H1 (cell line): Measurements from ENCODE around the gene GDPGP1.
"Not testable (repeated sequence)": the region's sequence is repeated elsewhere in the genome, so short reads cannot be mapped to it uniquely, and the experiment has no call there.

Experiments
- CTCF ChIP-seq, 3 experiments: IDR thresholded peaks; 1 replicate in 2 of 3; 2 replicates in 1 of 3; pipeline versions ENCODE4 v1.5.1 to v1.6.1; 2011; ENCODE audit warnings: low read length in 3 of 3, mild to moderate bottlenecking in 3 of 3, inconsistent platforms in 2 of 3, low read depth in 1 of 3, moderate library complexity in 1 of 3; ENCODE audit not compliant: insufficient read depth in 1 of 3; ENCODE audit errors: control extremely low read depth in 1 of 3
- EZH2 ChIP-seq: fragments of 200-600 bp; sonication (generic); IDR thresholded peaks from 2 replicates; pipeline ENCODE4 v1.7.1; 2012; ENCODE audit warnings: low read depth, mild to moderate bottlenecking, moderate library complexity, low read length, inconsistent platforms; ENCODE audit not compliant: severe bottlenecking

GRCh38 chr15:90260731-90261130, 26.7 kb downstream of the GDPGP1 start:
- TF ChIP-seq EZH2; CTCF (IDR thresholded peaks at IDR 0.05; ENCODE audit: control extremely low read depth in 1 of 3, insufficient read depth in 1 of 3, low read depth in 1 of 3, low read length in 3 of 3): not testable (repeated sequence)
